ENCODE results near the gene RPL13A. TPM values are rescaled to one million over a fixed set of nuclear protein-coding genes. Genes with fewer than 3 reads are reported as not detected.

Gene RPL13A
- total and polyA plus RNA-seq, 9 of the 15 experiments (the other 6 are each of a cell fraction or from before 2014, with no cell fraction given) = 1,744 to 5,482 (median 2,949) TPM

DNA sequence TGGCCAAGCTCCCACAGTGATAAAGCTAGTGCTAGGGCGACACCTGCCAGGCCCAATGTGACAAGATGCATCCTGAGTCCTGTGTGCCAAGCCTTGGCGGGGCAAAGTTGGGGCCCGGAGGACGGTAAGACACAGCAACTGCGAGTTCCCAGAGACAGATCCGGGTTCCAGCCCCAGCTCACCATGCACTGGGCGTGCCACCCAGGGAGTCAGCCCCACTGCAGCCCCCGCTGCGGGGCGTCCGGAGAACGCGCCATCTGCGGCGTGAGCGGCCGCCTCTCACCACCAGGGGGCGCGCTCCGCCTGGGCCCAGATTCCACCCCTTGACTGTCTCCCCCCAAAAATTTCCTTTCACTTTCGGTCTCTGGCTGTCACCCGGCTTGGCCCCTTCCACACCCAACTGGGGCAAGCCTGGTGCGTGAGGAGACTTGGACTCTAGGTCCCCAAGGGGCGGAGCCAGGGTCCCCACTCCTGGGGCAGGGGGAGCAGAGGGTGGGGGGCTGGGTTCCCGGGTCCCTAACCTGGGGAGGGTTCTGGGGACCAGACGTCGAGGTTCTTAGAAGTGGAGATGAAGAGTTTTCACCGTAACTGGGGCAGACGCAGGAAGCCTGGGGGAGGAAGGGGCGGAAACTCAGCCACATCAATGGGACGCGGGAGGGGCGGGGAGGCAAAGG, 13.4 kb upstream of the RPL13A start, which contains the start of gene FLT3LG (continued):
- TF ChIP-seq NKRF (IDR thresholded peaks at IDR 0.05; ENCODE audit: borderline replicate concordance) = peak; percentile 46; the same call in 1 of the 2 replicates
- TF ChIP-seq RUNX1 (IDR thresholded peaks at IDR 0.05; ENCODE audit: low read depth) = no peak
- no peak for TF ChIP-seq NR4A1 (CRISPR knock-in tag; IDR thresholded peaks at IDR 0.05)
- 0 out of 2 replicates have a peak, but pooled peaks have one; percentile 48 for TF ChIP-seq NR4A1 (tag; IDR thresholded peaks at IDR 0.05)
- TF ChIP-seq, protein P1, sequence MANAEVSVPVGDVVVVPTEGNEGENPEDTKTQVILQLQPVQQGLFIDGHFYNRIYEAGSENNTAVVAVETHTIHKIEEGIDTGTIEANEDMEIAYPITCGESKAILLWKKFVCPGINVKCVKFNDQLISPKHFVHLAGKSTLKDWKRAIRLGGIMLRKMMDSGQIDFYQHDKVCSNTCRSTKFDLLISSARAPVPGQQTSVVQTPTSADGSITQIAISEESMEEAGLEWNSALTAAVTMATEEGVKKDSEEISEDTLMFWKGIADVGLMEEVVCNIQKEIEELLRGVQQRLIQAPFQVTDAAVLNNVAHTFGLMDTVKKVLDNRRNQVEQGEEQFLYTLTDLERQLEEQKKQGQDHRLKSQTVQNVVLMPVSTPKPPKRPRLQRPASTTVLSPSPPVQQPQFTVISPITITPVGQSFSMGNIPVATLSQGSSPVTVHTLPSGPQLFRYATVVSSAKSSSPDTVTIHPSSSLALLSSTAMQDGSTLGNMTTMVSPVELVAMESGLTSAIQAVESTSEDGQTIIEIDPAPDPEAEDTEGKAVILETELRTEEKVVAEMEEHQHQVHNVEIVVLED (CRISPR knock-in tag; IDR thresholded peaks at IDR 0.05) = 0 out of 2 replicates have a peak, but pooled peaks have one; percentile 16
- TF ChIP-seq SOX6 (IDR thresholded peaks at IDR 0.05) = peak; percentile 41; the same call in 1 of the 2 replicates
- no peak for TF ChIP-seq HOXB6 (CRISPR knock-in tag; IDR thresholded peaks at IDR 0.05; ENCODE audit: borderline replicate concordance)
- TF ChIP-seq, protein P2, sequence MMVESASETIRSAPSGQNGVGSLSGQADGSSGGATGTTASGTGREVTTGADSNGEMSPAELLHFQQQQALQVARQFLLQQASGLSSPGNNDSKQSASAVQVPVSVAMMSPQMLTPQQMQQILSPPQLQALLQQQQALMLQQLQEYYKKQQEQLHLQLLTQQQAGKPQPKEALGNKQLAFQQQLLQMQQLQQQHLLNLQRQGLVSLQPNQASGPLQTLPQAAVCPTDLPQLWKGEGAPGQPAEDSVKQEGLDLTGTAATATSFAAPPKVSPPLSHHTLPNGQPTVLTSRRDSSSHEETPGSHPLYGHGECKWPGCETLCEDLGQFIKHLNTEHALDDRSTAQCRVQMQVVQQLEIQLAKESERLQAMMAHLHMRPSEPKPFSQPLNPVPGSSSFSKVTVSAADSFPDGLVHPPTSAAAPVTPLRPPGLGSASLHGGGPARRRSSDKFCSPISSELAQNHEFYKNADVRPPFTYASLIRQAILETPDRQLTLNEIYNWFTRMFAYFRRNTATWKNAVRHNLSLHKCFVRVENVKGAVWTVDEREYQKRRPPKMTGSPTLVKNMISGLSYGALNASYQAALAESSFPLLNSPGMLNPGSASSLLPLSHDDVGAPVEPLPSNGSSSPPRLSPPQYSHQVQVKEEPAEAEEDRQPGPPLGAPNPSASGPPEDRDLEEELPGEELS (CRISPR knock-in tag; IDR thresholded peaks at IDR 0.05; ENCODE audit: borderline replicate concordance) = no peak
- TF ChIP-seq LCOR (CRISPR knock-in tag; IDR thresholded peaks at IDR 0.05) = peak; percentile 72; the same call in 1 of the 2 replicates
- TF ChIP-seq, protein P3, sequence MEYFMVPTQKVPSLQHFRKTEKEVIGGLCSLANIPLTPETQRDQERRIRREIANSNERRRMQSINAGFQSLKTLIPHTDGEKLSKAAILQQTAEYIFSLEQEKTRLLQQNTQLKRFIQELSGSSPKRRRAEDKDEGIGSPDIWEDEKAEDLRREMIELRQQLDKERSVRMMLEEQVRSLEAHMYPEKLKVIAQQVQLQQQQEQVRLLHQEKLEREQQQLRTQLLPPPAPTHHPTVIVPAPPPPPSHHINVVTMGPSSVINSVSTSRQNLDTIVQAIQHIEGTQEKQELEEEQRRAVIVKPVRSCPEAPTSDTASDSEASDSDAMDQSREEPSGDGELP (CRISPR knock-in tag; IDR thresholded peaks at IDR 0.05; ENCODE audit: borderline replicate concordance) = peak; percentile 86
- no peak for TF ChIP-seq CGGBP1 (CRISPR knock-in tag; IDR thresholded peaks at IDR 0.05)
- TF ChIP-seq, protein P4, sequence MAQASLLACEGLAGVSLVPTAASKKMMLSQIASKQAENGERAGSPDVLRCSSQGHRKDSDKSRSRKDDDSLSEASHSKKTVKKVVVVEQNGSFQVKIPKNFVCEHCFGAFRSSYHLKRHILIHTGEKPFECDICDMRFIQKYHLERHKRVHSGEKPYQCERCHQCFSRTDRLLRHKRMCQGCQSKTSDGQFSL (CRISPR knock-in tag; IDR thresholded peaks at IDR 0.05) = peak; percentile 74
- TF ChIP-seq, protein P4 (tag; IDR thresholded peaks at IDR 0.05) = peak in 1 of 2 experiments; percentile 43; a peak in 1 of 4 replicates
- no peak for TF ChIP-seq ZNF77 (CRISPR knock-in tag; IDR thresholded peaks at IDR 0.05)
- TF ChIP-seq ZNF780A (CRISPR knock-in tag; IDR thresholded peaks at IDR 0.05) = no peak
- peak; percentile 8 for TF ChIP-seq MEIS2 (IDR thresholded peaks at IDR 0.05; ENCODE audit: partially characterized antibody)
- TF ChIP-seq NFIC (IDR thresholded peaks at IDR 0.05) = peak; percentile 40
- TF ChIP-seq NR0B1 (IDR thresholded peaks at IDR 0.05; ENCODE audit: partially characterized antibody) = no peak
- no peak for TF ChIP-seq CBFA2T2 (conservative IDR thresholded peaks at IDR 0.05)
